ENCODE measurements around the gene NAALADL2.

The NAALADL2 gene

GRCh38 chr3:175046601-175047000, 187.5 kb downstream of the NAALADL2 start:
- TF ChIP-seq CTCF (conservative IDR thresholded peaks at IDR 0.05; ENCODE audit: control insufficient read depth, insufficient read depth, low read depth, low read length), result no peak
- no peak overlapping the region for H3K4me3 ChIP-seq (ENCODE audit: control insufficient read depth, low read depth, low read length)

GRCh38 chr3:175047786-175048185, 188.7 kb downstream of the NAALADL2 start:
- no peak overlapping the region for H3K4me3 ChIP-seq (ENCODE audit: control insufficient read depth, low read depth, low read length)
- no peak for TF ChIP-seq CTCF (conservative IDR thresholded peaks at IDR 0.05; ENCODE audit: control insufficient read depth, insufficient read depth, low read depth, low read length)
- no peak for DNase-seq (ENCODE audit: low read depth)

More at GRCh38 chr3:175046601-175047000, 187.5 kb downstream of the NAALADL2 start:
- DNase-seq (ENCODE audit: low read depth), result no peak

- TF ChIP-seq CTCF (conservative IDR thresholded peaks at IDR 0.05; ENCODE audit: control insufficient read depth, insufficient read depth, low read depth, low read length), result no peak
- H3K4me3 ChIP-seq (ENCODE audit: control insufficient read depth, low read depth, low read length), result no peak overlapping the region
- no peak for DNase-seq (ENCODE audit: low read depth)
Measured at GRCh38 chr3:175057401-175057800, 198.3 kb downstream of the NAALADL2 start.

- TF ChIP-seq CTCF (conservative IDR thresholded peaks at IDR 0.05; ENCODE audit: control insufficient read depth, insufficient read depth, low read depth, low read length), result no peak
- DNase-seq (ENCODE audit: low read depth), result no peak
- H3K4me3 ChIP-seq (ENCODE audit: control insufficient read depth, low read depth, low read length), result no peak overlapping the region
Measured at GRCh38 chr3:175059788-175060187, 200.7 kb downstream of the NAALADL2 start.

- DNase-seq (ENCODE audit: low read depth), result no peak
- TF ChIP-seq CTCF (conservative IDR thresholded peaks at IDR 0.05; ENCODE audit: control insufficient read depth, insufficient read depth, low read depth, low read length), result no peak
- no peak overlapping the region for H3K4me3 ChIP-seq (ENCODE audit: control insufficient read depth, low read depth, low read length)
Measured at GRCh38 chr3:175065497-175065896, 206.4 kb downstream of the NAALADL2 start.

- no peak for DNase-seq (ENCODE audit: low read depth)
Measured at GRCh38 chr3:175066617-175067415, 207.7 kb downstream of the NAALADL2 start.

More at GRCh38 chr3:175066617-175067415, 207.7 kb downstream of the NAALADL2 start:
- no peak for TF ChIP-seq CTCF (conservative IDR thresholded peaks at IDR 0.05; ENCODE audit: control insufficient read depth, insufficient read depth, low read depth, low read length)
- H3K4me3 ChIP-seq (ENCODE audit: control insufficient read depth, low read depth, low read length), result no peak overlapping the region

Measured in fibroblast of mammary gland (primary cell).